ENCODE measurements around the gene UPK3A.
"Not testable (repeated sequence)": the region's sequence is repeated elsewhere in the genome, so short reads cannot be mapped to it uniquely, and the experiment has no call there.

UPK3A gene

GRCh38 chr22:45286854-45287551, 2.3 kb downstream of the UPK3A start:
- Mint-ChIP-seq H3K4me1 (ENCODE audit: low read depth) (peaks cover 3% of the 10 kb centered on the region), H3K36me3 (ENCODE audit: low read depth) (no peaks in the 10 kb centered on the region), H3K9me3 (no peaks in the 10 kb centered on the region), H3K27ac (no peak overlapping the region), H3K4me3 (no peak overlapping the region), H3K27me3 (peaks cover 22% of the 10 kb centered on the region)
- no peak for DNase-seq

- Mint-ChIP-seq H3K27ac (no peak overlapping the region), H3K27me3 (peaks cover 2% of the 10 kb centered on the region), H3K4me3 (no peak overlapping the region), H3K4me1 (ENCODE audit: low read depth) (no peaks in the 10 kb centered on the region), H3K36me3 (ENCODE audit: low read depth) (no peaks in the 10 kb centered on the region), H3K9me3 (no peaks in the 10 kb centered on the region)
- DNase-seq = no peak
These were observed 5.7 kb downstream of the UPK3A start for GRCh38 chr22:45290410-45290936.

DNA sequence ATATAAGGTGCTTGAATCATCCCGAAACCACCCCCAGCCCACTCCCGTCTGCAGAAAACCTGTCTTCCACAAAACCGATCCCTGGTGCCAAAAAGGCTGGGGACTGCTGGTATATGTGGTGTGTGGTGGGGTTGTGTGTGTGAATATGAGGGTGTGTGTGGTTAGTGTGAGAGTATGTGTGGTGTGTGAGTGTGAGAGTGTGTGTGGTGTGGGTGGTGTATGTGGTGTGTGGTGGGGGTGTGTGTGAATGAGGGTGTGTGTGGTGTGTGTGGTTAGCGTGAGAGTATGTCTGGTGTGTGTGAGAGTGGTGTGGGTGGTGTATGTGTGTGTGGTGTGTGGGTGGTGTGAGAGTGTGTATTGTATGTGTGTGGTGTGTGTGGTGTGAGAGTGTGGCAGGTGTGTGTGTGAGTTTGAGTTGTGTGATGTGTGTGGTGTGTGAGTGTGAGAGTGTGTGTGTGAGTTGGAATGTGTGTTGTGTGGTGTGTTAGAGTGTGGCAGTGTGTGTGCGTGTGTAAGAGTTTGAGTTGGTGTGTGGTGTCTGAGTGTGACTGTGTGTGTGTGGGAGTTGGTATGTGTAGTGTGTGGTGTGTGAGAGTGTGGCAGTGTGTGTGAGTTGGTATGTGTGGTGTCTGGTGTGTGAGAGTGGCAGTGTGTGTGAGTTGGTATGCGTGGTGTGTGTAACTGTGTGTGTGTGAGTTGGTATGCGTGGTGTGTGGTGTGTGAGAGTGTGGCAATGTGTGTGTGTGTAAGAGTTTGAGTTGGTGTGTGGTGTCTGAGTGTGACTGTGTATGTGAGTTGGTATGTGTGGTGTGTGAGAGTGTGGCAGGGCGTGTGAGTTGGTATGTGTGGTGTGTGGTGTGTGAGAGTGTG, 6.5 kb downstream of the UPK3A start:
- Mint-ChIP-seq H3K27ac (no peak overlapping the region), H3K36me3 (ENCODE audit: low read depth) (no peaks in the 10 kb centered on the region), H3K4me3 (no peak overlapping the region), H3K4me1 (ENCODE audit: low read depth) (peaks cover 5% of the 10 kb centered on the region), H3K9me3 (no peaks in the 10 kb centered on the region), H3K27me3 (no peaks in the 10 kb centered on the region)
- no peak for DNase-seq

- Mint-ChIP-seq H3K4me1 (ENCODE audit: low read depth) (peaks cover 11% of the 10 kb centered on the region), H3K27ac (no peak overlapping the region), H3K27me3 (no peaks in the 10 kb centered on the region), H3K9me3 (no peaks in the 10 kb centered on the region), H3K36me3 (ENCODE audit: low read depth) (no peaks in the 10 kb centered on the region), H3K4me3 (no peak overlapping the region)
- no peak for DNase-seq
These were observed 7.2 kb downstream of the UPK3A start for GRCh38 chr22:45291931-45292290.

GRCh38 chr22:45292731-45293442, 8.1 kb downstream of the UPK3A start:
- H3K9me3 Mint-ChIP-seq = no peaks in the 10 kb centered on the region
- no peaks in the 10 kb centered on the region for H3K27me3 Mint-ChIP-seq
- H3K27ac Mint-ChIP-seq = no peak overlapping the region
- H3K4me3 Mint-ChIP-seq = no peak overlapping the region
- no peaks in the 10 kb centered on the region for H3K36me3 Mint-ChIP-seq (ENCODE audit: low read depth)
- H3K4me1 Mint-ChIP-seq (ENCODE audit: low read depth) = peaks cover 13% of the 10 kb centered on the region
- DNase-seq = no peak

GRCh38 chr22:45294030-45294429, 9.3 kb downstream of the UPK3A start:
- Mint-ChIP-seq H3K27ac (no peak overlapping the region), H3K27me3 (no peaks in the 10 kb centered on the region), H3K4me1 (ENCODE audit: low read depth) (peaks cover 13% of the 10 kb centered on the region), H3K9me3 (no peaks in the 10 kb centered on the region), H3K36me3 (ENCODE audit: low read depth) (no peaks in the 10 kb centered on the region), H3K4me3 (no peak overlapping the region)
- DNase-seq = no peak

DNA sequence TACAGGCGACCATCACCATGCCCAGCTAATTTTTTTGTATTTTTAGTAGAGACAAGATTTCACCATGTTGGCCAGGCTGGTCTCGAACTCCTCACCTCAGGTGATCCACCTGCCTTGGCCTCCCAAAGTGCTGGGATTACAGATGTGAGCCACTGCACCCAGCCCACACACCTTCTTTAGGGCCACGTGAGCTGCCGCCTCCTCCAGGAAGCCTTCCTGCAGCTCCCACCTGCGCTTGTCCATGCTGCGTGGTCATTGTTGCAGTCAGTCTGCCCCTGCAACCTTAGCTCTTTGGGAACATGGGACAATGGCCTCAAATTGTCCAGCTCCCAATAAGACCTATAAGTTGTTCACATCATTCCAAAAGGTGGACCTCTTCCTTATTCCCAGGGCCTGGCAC, 10.3 kb downstream of the UPK3A start:
- not testable (repeated sequence) for H3K27me3 Mint-ChIP-seq

DNA sequence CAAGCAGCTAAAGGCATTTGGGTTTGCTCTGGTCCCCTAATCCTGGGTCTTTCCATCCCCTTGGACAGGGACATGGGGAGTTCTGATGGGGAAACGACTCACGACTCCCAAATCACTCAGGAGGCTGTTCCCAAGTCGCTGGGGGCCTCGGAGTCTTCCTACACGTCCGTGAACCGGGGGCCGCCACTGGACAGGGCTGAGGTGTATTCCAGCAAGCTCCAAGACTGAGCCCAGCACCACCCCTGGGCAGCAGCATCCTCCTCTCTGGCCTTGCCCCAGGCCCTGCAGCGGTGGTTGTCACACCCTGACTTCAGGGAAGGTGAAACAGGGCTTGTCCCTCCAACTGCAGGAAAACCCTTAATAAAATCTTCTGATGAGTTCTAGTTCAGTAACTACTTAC, 10.7 kb downstream of the UPK3A start:
- Mint-ChIP-seq H3K27ac (no peak overlapping the region), H3K4me3 (no peak overlapping the region), H3K9me3 (no peaks in the 10 kb centered on the region), H3K27me3 (no peaks in the 10 kb centered on the region), H3K4me1 (ENCODE audit: low read depth) (peaks cover 13% of the 10 kb centered on the region), H3K36me3 (ENCODE audit: low read depth) (no peaks in the 10 kb centered on the region)
- no peak for DNase-seq

More for the DNA sequence above, 10.3 kb downstream of the UPK3A start:
- H3K9me3 Mint-ChIP-seq; H3K36me3 Mint-ChIP-seq (ENCODE audit: low read depth); H3K4me3 Mint-ChIP-seq; H3K27ac Mint-ChIP-seq; DNase-seq: not testable (repeated sequence)
- H3K4me1 Mint-ChIP-seq (ENCODE audit: low read depth) = peaks cover 13% of the 10 kb centered on the region

DNA sequence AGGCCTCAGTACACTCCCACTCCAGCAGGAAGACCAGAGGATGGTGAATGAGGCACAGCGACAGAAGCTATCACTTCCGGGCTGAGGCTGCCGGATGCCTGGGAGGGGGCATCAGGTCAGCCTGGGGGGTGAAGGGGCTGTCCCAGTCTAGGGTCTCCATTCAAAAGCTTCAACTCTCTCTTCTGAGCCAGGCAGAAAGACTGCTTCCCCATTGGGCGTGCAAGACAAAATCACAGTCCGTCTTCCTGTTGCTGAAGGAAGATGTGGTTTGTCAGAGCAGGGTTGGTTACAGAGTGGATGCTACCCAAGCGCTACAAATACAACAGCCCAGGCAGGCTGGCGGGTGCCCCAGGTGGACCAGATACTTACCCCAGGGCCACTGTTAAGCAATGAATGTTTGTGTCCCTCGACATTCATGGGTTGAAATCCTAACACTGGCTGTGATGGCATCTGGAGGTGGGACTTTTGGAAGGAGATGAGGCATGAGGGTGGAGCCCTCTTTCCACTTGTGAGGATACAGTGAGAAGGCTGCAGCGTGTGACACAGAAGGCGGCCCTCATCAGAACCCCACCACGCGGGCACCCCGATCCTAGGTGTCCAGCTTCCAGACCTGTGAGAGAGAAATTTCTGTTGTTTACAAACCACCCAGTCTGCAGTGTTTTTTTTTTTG, 12.0 kb downstream of the UPK3A start:
- no peaks in the 10 kb centered on the region for H3K9me3 Mint-ChIP-seq
- peak overlapping the region; percentile 78 for H3K27ac Mint-ChIP-seq
- no peak overlapping the region for H3K4me3 Mint-ChIP-seq
- peak; percentile 49 for DNase-seq
- H3K27me3 Mint-ChIP-seq = no peaks in the 10 kb centered on the region
- peaks cover 13% of the 10 kb centered on the region for H3K4me1 Mint-ChIP-seq (ENCODE audit: low read depth)
- H3K36me3 Mint-ChIP-seq (ENCODE audit: low read depth) = no peaks in the 10 kb centered on the region

DNA sequence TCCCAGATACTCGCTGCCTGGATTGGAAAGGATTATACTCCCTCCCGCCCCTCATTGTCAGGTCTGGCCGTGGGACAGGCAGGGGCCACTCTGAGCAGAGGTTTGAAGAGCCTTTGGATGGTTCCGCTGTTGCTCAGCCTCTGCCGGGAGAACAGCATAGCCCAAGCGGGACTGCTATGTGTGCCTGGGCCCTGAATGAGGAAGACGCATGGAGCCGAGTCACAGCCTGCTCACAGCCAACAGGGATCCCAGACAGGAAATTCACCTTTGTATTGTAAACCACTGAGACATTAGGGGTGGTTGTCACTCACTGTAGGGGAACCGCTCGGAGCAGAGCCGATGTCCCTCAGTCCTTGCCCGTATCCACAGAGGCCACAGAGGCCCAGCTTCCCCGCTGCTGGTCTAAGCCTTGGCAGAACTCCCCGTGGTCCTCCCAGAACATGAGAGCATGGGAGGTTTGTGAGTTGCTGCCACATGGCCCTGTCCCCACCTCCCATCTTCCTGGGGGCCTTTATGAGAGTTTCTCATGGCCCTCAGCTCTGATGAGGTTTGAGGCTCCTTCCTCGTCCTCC, 14.3 kb downstream of the UPK3A start:
- Mint-ChIP-seq H3K9me3 (no peaks in the 10 kb centered on the region), H3K4me3 (no peak overlapping the region), H3K27me3 (no peaks in the 10 kb centered on the region), H3K36me3 (ENCODE audit: low read depth) (no peaks in the 10 kb centered on the region), H3K27ac (no peak overlapping the region), H3K4me1 (ENCODE audit: low read depth) (peaks cover 20% of the 10 kb centered on the region)
- no peak for DNase-seq

- DNase-seq = no peak
- no peak overlapping the region for H3K27ac Mint-ChIP-seq
These were observed 18.0 kb downstream of the UPK3A start for GRCh38 chr22:45302751-45303150.

GRCh38 chr22:45303181-45303580, 18.4 kb downstream of the UPK3A start:
- Mint-ChIP-seq H3K27me3 (no peaks in the 10 kb centered on the region), H3K4me3 (no peak overlapping the region), H3K36me3 (ENCODE audit: low read depth) (no peaks in the 10 kb centered on the region), H3K27ac (no peak overlapping the region), H3K4me1 (ENCODE audit: low read depth) (peaks cover 7% of the 10 kb centered on the region), H3K9me3 (no peaks in the 10 kb centered on the region)
- no peak for DNase-seq

More at GRCh38 chr22:45302751-45303150, 18.0 kb downstream of the UPK3A start:
- Mint-ChIP-seq H3K27me3 (no peaks in the 10 kb centered on the region), H3K36me3 (ENCODE audit: low read depth) (no peaks in the 10 kb centered on the region), H3K4me3 (no peak overlapping the region), H3K9me3 (no peaks in the 10 kb centered on the region), H3K4me1 (ENCODE audit: low read depth) (peaks cover 7% of the 10 kb centered on the region)

DNA sequence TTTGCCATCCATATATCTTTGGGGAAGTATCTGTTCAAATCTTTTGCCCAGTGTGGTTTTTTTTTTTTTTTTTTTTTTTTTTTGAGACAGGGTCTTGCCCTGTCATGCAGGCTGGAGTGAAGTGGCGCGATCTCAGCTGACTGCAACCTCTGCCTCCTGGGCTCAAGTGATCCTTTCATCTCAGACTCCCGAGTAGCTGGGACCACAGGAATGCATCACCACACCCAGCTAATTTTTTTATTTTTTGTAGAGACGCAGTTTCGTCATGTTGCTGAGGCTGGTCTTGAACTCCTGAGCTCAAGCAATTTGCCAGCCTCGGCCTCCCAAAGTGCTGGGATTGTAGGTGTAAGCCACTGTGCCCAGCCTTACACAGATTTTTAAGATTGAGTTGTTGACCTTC, 20.2 kb downstream of the UPK3A start:
- H3K27ac Mint-ChIP-seq = no peak overlapping the region
- peaks cover 19% of the 10 kb centered on the region for H3K4me1 Mint-ChIP-seq (ENCODE audit: low read depth)
- H3K4me3 Mint-ChIP-seq = no peak overlapping the region
- no peaks in the 10 kb centered on the region for H3K36me3 Mint-ChIP-seq (ENCODE audit: low read depth)
- no peaks in the 10 kb centered on the region for H3K9me3 Mint-ChIP-seq
- no peak for DNase-seq
- no peaks in the 10 kb centered on the region for H3K27me3 Mint-ChIP-seq

Measured in activated T-cell treated with anti-CD3 and anti-CD28 coated beads, Interleukin-2, amount 50 U/mL, for 24 hours (primary cell).